Fibroblast of the aortic adventitia (primary cell): ENCODE measurements around the gene CDC14B. TPM values are rescaled to one million over a fixed set of nuclear protein-coding genes. Genes with fewer than 3 reads are reported as not detected.

Experiments
- DNase-seq: peaks from one replicate; pipeline ENCODE4 v3.0.0-alpha.2; 2010; ENCODE audit warnings: low read depth
- H3K4me3 ChIP-seq: 2 replicates; pipeline ENCODE4 v1.5.1; 2011; ENCODE audit warnings: low read depth, mild to moderate bottlenecking, control low read depth, low read length, moderate library complexity
- total RNA-seq: library from RNA; depleted of rRNA; stranded (reverse); fragments of >200 nt; gene quantifications from 2 replicates; pipeline ENCODE4 v1.2.3, GENCODE V29; 2012; ENCODE audit warnings: low replicate concordance
- TF ChIP-seq, protein P1 (sequence below): IDR thresholded peaks from 2 replicates; pipeline ENCODE4 v1.5.1; 2011; ENCODE audit warnings: mild to moderate bottlenecking, low read length, control low read depth, inconsistent platforms; ENCODE audit not compliant: insufficient read depth

CDC14B gene
- total RNA-seq, 1 donor = 31.5 TPM

DNA sequence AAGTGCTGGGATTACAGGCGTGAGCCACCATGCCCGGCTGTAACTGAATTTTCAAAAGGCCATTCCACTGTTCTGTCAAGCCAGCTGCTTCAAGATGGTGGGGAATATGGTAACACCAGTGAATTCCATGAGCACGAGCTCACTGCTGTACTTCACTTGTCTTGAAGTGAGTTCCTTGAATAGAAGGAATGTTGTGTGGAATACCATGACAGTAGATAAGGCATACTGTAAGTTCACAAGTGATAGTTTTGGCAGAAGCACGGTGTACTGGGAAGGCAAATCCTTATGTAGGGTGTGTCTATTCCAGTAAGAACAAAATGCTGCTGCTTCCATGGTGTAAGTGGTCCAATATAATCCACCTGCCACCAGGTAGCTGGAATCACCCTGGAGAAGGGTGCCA lies 42.1 kb upstream of the CDC14B start:
- DNase-seq = peak; percentile 78
- H3K4me3 ChIP-seq = no peak overlapping the region
- TF ChIP-seq, protein P1, sequence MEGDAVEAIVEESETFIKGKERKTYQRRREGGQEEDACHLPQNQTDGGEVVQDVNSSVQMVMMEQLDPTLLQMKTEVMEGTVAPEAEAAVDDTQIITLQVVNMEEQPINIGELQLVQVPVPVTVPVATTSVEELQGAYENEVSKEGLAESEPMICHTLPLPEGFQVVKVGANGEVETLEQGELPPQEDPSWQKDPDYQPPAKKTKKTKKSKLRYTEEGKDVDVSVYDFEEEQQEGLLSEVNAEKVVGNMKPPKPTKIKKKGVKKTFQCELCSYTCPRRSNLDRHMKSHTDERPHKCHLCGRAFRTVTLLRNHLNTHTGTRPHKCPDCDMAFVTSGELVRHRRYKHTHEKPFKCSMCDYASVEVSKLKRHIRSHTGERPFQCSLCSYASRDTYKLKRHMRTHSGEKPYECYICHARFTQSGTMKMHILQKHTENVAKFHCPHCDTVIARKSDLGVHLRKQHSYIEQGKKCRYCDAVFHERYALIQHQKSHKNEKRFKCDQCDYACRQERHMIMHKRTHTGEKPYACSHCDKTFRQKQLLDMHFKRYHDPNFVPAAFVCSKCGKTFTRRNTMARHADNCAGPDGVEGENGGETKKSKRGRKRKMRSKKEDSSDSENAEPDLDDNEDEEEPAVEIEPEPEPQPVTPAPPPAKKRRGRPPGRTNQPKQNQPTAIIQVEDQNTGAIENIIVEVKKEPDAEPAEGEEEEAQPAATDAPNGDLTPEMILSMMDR = no peak

DNA sequence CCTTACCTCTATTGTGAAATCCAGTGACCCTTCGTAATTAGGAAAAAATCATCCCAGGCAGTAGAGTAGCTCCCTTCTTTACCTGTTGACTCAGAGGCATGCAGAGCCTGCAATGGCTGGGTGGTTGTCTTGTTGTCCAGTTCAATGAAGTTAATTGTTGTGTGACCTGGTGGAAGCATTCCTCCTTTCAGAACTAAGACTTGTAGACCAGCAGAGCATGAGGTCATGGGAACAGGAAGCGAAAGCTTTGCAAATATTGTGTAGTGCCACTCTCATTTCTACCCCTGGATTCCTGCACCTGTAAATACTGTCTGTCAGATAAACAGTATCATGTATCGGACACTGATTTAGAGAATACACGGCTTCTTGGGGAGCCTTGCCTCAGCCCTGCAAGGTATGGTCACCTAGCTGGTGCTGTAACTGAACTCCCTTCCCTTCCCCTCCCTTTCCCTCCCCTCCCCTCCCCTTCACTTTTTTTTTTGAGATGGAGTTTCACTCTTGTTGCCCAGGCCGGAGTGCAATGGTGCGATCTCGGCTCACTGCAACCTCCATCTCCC lies 41.1 kb upstream of the CDC14B start:
- no peak for DNase-seq
- no peak overlapping the region for H3K4me3 ChIP-seq
- TF ChIP-seq, protein P1 = no peak

DNA sequence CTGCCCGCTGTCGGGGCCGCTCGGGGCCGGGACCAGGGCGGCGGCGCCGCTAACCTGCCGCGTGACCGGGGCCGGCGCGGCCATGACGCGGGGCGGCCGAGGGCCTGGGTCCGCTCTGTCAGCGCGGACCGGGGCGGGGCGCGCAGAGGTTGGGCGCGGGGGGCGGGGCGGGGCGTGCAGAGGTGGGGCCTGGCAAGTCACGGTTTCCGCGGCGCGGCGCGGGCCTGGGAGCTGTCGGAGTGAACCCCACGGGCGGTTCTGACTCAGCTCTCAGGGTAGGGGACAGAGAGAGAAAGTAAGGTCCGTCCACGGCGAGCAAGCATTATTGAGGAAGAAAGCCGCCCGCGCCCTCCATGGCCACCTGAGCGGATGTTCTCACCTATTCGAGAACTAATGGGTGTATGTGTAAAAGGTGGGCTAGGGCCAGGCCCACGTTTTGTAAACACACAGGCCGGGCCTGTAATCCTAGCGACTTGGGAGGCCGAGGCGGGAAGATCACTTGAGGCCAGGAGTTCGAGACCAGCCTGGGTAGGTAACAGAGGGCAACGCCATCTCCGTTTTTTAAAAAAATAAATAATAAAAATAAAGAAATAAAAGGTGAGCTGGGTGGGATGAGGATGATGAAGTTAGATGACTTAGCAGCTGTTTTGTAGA lies 35.7 kb upstream of the CDC14B start, which contains the start of gene PRXL2C:
Gene PRXL2C, minus strand, starts transcription at position 120 of the 654 bp plus-strand sequence. Its CDS starts 36 bp downstream, at position 84.
- TF ChIP-seq, protein P1 = no peak
- peak; percentile 62 for DNase-seq
- H3K4me3 ChIP-seq = peak within 1 kb of the TSS; percentile 78

DNA sequence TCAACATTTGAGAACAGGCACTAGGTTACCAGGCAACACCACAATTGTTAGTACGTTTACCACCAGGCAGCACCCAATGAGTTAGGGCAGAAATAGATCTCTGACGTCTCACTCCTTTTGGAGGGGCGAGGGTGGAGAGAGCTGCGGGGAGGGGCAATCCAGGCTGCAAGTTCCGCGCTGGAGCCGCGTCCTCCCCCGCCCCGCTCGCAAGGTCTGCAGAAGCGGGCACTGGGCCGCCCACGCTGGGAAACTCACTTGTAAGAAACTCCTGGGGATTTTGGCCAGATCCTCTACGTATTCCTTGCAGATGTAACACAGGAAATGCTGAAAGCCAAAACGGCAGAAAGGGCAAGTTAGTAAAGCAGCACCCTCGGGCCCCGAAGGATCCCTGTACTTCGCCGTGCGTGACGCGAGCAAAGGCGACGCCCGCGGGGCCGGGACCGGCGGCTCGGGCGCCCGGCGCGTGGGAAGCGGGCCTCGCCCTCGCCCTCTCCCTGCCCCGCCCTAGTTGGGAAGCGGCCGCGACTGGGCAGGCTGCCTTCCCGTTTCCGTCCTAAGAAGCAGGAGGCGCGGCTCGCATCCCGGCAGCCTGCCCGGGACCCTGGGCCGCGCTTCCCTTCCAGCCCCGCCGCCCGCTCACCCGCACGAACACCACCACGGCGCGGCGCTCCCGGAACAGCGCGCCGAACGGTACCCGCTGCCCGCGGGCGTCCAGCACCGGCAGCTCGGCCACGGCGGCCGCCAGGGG lies 35.0 kb upstream of the CDC14B start:
- peak; percentile 95 for DNase-seq
- H3K4me3 ChIP-seq = peak overlapping the region; percentile 78
- TF ChIP-seq, protein P1 = peak; percentile 3

DNA sequence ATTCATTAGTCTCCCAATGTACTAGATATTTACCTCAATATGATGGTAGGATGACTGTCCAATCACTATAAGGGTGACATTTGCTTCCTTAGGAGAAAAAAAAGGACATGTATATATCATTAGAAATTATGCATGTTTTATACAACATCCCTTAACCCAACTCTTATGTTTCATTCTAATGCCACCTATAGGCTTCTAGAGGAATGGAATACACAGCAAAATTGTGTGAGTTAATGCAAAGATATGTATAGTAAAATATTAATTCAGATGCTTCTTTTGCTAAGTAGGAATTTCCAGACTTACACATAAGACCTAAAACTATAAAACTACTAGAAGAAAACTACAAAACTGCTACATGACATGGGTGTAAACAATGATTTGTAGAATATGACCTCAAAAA lies 32.0 kb upstream of the CDC14B start:
- H3K4me3 ChIP-seq = no peak overlapping the region
- TF ChIP-seq, protein P1 = peak; percentile 64
- DNase-seq = peak; percentile 49

DNA sequence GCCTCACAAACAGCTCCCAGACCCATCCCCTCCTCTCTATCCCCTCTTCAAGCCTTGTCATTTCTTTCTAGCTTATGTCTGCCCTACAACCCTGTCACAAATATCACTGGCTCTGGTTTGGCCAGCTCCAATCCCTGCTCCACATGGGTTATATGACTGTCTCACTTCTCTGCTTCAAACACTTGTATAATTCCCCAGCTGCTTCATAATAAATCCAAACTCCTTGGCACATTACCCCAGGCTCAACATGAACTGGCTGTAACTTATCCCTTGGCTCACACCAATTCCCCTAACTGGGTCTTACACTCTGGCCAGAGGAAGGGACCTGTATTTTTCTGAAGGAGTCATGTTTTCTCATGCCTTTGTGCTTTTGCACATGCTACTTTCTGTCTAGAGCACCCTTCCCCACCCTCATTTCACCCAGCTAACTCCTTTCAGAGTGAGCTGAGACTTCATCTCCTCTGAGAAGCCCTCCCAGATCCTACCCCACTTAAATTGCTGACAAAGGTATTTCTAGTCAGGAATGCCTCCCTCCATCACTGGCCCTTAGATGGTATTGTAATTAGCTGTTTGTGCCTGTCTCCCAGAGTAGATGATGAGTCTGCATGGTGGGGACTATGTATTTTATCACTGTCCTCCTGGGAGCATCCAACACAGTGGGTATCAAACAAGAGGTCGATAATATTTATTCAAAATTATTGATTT lies 30.1 kb upstream of the CDC14B start:
- H3K4me3 ChIP-seq = no peak overlapping the region
- DNase-seq = no peak
- TF ChIP-seq, protein P1 = no peak
